ENCODE results near the gene ULK4. TPM values are rescaled to one million over a fixed set of nuclear protein-coding genes. Genes with fewer than 3 reads are reported as not detected.

The ULK4 gene
- total and polyA plus RNA-seq, 2 of the 4 experiments (the other 2 are of a cell fraction) = 2.7 to 5.0 TPM

DNA sequence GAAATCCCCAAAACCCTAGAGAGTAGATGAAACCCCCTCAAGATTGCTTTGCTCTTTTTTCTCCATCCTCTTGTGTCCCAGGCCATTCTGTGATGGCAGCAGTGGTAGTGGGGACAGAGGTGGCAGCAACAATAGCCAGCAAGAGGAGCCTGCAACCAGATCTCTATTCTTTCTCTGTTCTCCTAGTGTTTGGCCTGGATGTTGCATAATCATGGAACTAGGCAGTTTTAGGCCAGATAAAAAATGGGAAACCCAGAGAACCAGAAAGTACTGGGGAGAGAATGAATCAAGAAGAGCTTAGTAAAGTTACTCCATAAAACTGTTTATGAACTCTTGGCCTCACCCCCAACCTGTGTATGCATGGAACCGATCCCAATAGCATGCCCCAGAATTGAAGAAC is 710.3 kb downstream of the ULK4 start:
- Histone ChIP-seq H3K9ac (ENCODE audit: low read depth, low read length) (no peak overlapping the region), H3K23ac (ENCODE audit: low read depth, low read length) (no peak overlapping the region), H3K27ac (ENCODE audit: insufficient read depth, low read length) (no peak overlapping the region), H3K9me3 (ENCODE audit: control insufficient read depth, insufficient read depth, low read length) (no peaks in the 10 kb centered on the region), H2AFZ (replicated peaks; ENCODE audit: low read length, poor library complexity) (no peak overlapping the region), H3K36me3 (ENCODE audit: control insufficient read depth, insufficient read depth, low read length) (no peaks in the 10 kb centered on the region), H3K4ac (ENCODE audit: low read depth, low read length) (no peak overlapping the region), H3K18ac (ENCODE audit: low read depth, low read length) (no peak overlapping the region), H2BK5ac (ENCODE audit: low read depth, low read length, poor library complexity, severe bottlenecking) (no peak overlapping the region), H3K9me1 (ENCODE audit: insufficient read depth, low read length) (peaks cover 2% of the 10 kb centered on the region; the same call in 1 of the 2 replicates), H4K5ac (ENCODE audit: low read depth, low read length) (no peak overlapping the region), H3K4me2 (ENCODE audit: low read depth, low read length) (no peak overlapping the region), H2BK120ac (ENCODE audit: low read depth, low read length) (no peak overlapping the region), H4K20me1 (ENCODE audit: insufficient read depth, low read length) (no peaks in the 10 kb centered on the region; the same call in 1 of the 2 replicates), H3K79me1 (ENCODE audit: low read depth in 1 of 2, low read length in 2 of 2) (no peaks in the 10 kb centered on the region), H3K27me3 (ENCODE audit: control insufficient read depth, insufficient read depth, low read length) (no peaks in the 10 kb centered on the region), H4K91ac (ENCODE audit: insufficient read depth, low read depth, low read length) (no peak overlapping the region), H2BK15ac (ENCODE audit: low read depth, low read length) (no peak overlapping the region), H3K56ac (ENCODE audit: extremely low read depth, insufficient read depth, low read length) (no peak overlapping the region), H4K8ac (ENCODE audit: low read depth in 2 of 2, low read length in 2 of 2) (no peak overlapping the region), H2AK9ac (replicated peaks; ENCODE audit: low read depth, low read length, poor library complexity) (no peak overlapping the region), H3K14ac (replicated peaks; ENCODE audit: low read depth, low read length) (no peak overlapping the region), H3K4me1 (ENCODE audit: control insufficient read depth, insufficient read depth, low read length) (peaks cover 3% of the 10 kb centered on the region; the same call in 1 of the 2 replicates), H3K4me3 (ENCODE audit: insufficient read depth, low read depth, low read length) (no peak overlapping the region), H2AK5ac (ENCODE audit: low read depth, low read length) (no peak overlapping the region), H2BK20ac (ENCODE audit: low read depth, low read length) (no peak overlapping the region)
- ATAC-seq (ENCODE audit: low read depth) (no peak), DNase-seq (no peak)
- dilution Hi-C loops (cut with HindIII; ENCODE audit: low sequenced_read_pairs, unreplicated experiment) = no loop called here
- WGBS, 2 experiments (ENCODE audit: extremely low coverage in 2 of 2, insufficient read length in 1 of 2) = no CpG with 5 or more reads among the region's 1 CpG
- no TSS peak for BruUV-seq (replicated peaks)
- TF ChIP-seq SMC3 (IDR thresholded peaks at IDR 0.05; ENCODE audit: low read depth, low read length) = no peak
- TF ChIP-seq, protein P1, sequence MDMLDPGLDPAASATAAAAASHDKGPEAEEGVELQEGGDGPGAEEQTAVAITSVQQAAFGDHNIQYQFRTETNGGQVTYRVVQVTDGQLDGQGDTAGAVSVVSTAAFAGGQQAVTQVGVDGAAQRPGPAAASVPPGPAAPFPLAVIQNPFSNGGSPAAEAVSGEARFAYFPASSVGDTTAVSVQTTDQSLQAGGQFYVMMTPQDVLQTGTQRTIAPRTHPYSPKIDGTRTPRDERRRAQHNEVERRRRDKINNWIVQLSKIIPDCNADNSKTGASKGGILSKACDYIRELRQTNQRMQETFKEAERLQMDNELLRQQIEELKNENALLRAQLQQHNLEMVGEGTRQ (IDR thresholded peaks at IDR 0.05; ENCODE audit: low read depth, low read length) = no peak
- no peak for TF ChIP-seq MXI1 (IDR thresholded peaks at IDR 0.05; ENCODE audit: borderline replicate concordance, low read depth, low read length)
- no peak for TF ChIP-seq CEBPB (IDR thresholded peaks at IDR 0.05; ENCODE audit: low read depth, low read length)
- TF ChIP-seq CHD1 (IDR thresholded peaks at IDR 0.05; ENCODE audit: low read depth, low read length) = no peak
- TF ChIP-seq FOS (IDR thresholded peaks at IDR 0.05; ENCODE audit: low read depth, low read length) = no peak
- no peak for TF ChIP-seq CTCF (conservative IDR thresholded peaks at IDR 0.05; ENCODE audit: low read depth, low read length)
- POLR2A ChIA-PET (ENCODE audit: unreplicated experiment) = no interaction called here
- in situ Hi-C loops (cut with MboI; ENCODE audit: low sequenced_read_pairs) = no loop called here
- CTCF ChIA-PET = no interaction called here
- intact Hi-C loops (cut with micrococcal nuclease) = no loop called here
